Natural killer cell treated with Interleukin-12 subunit alpha and Interleukin-12 subunit beta and Interleukin-15 and Interleukin-18, amount 100 ng/mL, for 72 hours (primary cell): ENCODE data around the gene MXRA7. TPM values are rescaled to one million over a fixed set of nuclear protein-coding genes. Genes with fewer than 3 reads are reported as not detected.
"Not testable (repeated sequence)": the region's sequence is repeated elsewhere in the genome, so short reads cannot be mapped to it uniquely, and the experiment has no call there.

Experiments used
- ATAC-seq, 2 donors: fragments of 150-1000 bp; cut with Tn5 transposase in 1 of 2; sonication (Bioruptor Pico), chemical (Tn5 transposase) in 1 of 2; 2 replicates each; pipeline ENCODE4 v1.10.0; 2021
- DNase-seq: peaks from one replicate; pipeline ENCODE4 v3.0.0; 2022; ENCODE audit warnings: low spot score
- H3K27ac Mint-ChIP-seq, 2 donors: 1 replicate in 1 of 2; 2 replicates in 1 of 2; pipeline ENCODE4 v1.8.0; 2022; ENCODE audit warnings: mixed read lengths in 2 of 2, mild to moderate bottlenecking in 1 of 2, moderate library complexity in 1 of 2
- H3K27me3 Mint-ChIP-seq, 2 donors: 1 replicate in 1 of 2; 2 replicates in 1 of 2; pipeline ENCODE4 v1.8.0; 2022; ENCODE audit warnings: mixed read lengths in 2 of 2
- H3K36me3 Mint-ChIP-seq: one replicate; pipeline ENCODE4 v1.8.0; 2022; ENCODE audit warnings: mixed read lengths
- H3K4me1 Mint-ChIP-seq, 2 donors: 1 replicate in 1 of 2; 2 replicates in 1 of 2; pipeline ENCODE4 v1.8.0; 2022; ENCODE audit warnings: low read depth in 2 of 2, mixed read lengths in 2 of 2, mild to moderate bottlenecking in 1 of 2
- H3K4me3 Mint-ChIP-seq: one replicate; pipeline ENCODE4 v1.8.0; 2022; ENCODE audit warnings: mixed read lengths
- H3K9me3 Mint-ChIP-seq: 2 replicates; pipeline ENCODE4 v1.8.0; 2022; ENCODE audit warnings: mixed read lengths
- total RNA-seq, 2 donors: library from RNA; stranded (reverse); gene quantifications; one replicate each; pipeline ENCODE4 v1.2.3, GENCODE V29; 2022

The MXRA7 gene
- total RNA-seq, 2 donors from 2014 or later: 18.1 to 19.4 TPM

DNA sequence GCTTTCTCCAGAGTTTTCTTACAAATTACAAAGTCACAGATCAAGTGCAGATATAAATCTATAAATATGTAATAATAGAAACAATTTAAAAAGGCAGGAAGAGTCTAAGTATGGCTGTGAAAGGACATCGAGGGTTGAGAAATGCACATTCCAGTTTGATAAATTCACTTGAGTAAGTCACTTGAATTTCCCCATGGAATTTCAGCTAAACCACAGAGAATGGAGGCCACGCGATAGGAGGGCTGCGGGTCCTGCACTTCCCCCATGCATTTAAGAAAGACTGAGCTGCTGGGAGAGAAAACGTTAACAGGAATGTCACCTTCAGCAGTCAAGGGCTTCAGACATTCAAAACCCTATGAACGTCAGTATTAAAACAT, 6.1 kb upstream of the MXRA7 start:
- no peaks in the 10 kb centered on the region for H3K27me3 Mint-ChIP-seq
- no peak for DNase-seq
- H3K36me3 Mint-ChIP-seq: peaks cover 42% of the 10 kb centered on the region
- peak overlapping the region; percentile 79 to 88 for H3K27ac Mint-ChIP-seq
- H3K9me3 Mint-ChIP-seq: no peaks in the 10 kb centered on the region
- ATAC-seq: no peak
- peak overlapping the region; percentile 73 for H3K4me3 Mint-ChIP-seq
- peaks cover 47 to 56% of the 10 kb centered on the region in 2 donors for H3K4me1 Mint-ChIP-seq

- H3K4me1 Mint-ChIP-seq: peaks cover 46 to 54% of the 10 kb centered on the region in 2 donors
Observed at GRCh38 chr17:76716146-76716838, 5.5 kb upstream of the MXRA7 start.

DNA sequence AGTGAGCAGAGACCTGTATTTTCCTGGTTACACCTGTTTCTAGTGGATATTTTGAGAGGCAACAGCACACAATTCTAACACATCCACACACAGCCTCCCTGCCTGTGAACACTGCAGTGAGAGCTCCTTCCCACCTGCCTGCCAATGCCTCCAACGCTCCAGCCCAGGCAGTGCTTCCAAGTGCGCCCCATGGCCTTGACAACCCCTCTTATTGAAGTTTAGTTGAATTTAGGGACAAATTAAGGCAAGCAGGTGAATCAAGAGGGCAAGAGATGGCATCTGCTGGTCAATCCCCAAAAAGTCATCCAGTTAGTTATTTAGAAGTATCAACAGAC, 4.7 kb upstream of the MXRA7 start:
- H3K27me3 Mint-ChIP-seq: no peaks in the 10 kb centered on the region
- H3K36me3 Mint-ChIP-seq: peaks cover 30% of the 10 kb centered on the region
- DNase-seq (no peak), ATAC-seq (no peak)
- no peaks in the 10 kb centered on the region for H3K9me3 Mint-ChIP-seq
- peak overlapping the region; percentile 79 to 88 for H3K27ac Mint-ChIP-seq
- H3K4me3 Mint-ChIP-seq: peak overlapping the region; percentile 73
- H3K4me1 Mint-ChIP-seq: peaks cover 42 to 50% of the 10 kb centered on the region in 2 donors

More at GRCh38 chr17:76716146-76716838, 5.5 kb upstream of the MXRA7 start:
- Mint-ChIP-seq H3K36me3 (peaks cover 37% of the 10 kb centered on the region), H3K27ac (peak overlapping the region; percentile 79 to 88), H3K27me3 (no peaks in the 10 kb centered on the region), H3K9me3 (no peaks in the 10 kb centered on the region), H3K4me3 (peak overlapping the region; percentile 73)
- DNase-seq (peak; percentile 94), ATAC-seq (peak; percentile 98)

GRCh38 chr17:76714822-76715495, 4.2 kb upstream of the MXRA7 start:
- peak overlapping the region; percentile 73 for H3K4me3 Mint-ChIP-seq

GRCh38 chr17:76714336-76714735, 3.6 kb upstream of the MXRA7 start:
- no peaks in the 10 kb centered on the region for H3K27me3 Mint-ChIP-seq
- ATAC-seq: no peak
- H3K36me3 Mint-ChIP-seq: peaks cover 29% of the 10 kb centered on the region
- peaks cover 46 to 54% of the 10 kb centered on the region in 2 donors for H3K4me1 Mint-ChIP-seq
- H3K9me3 Mint-ChIP-seq: no peaks in the 10 kb centered on the region
- H3K4me3 Mint-ChIP-seq: no peak overlapping the region
- H3K27ac Mint-ChIP-seq: peak overlapping the region; percentile 79 to 88
- DNase-seq: no peak

More at GRCh38 chr17:76714822-76715495, 4.2 kb upstream of the MXRA7 start:
- ATAC-seq (no peak), DNase-seq (no peak)
- peaks cover 29% of the 10 kb centered on the region for H3K36me3 Mint-ChIP-seq
- peaks cover 42 to 50% of the 10 kb centered on the region in 2 donors for H3K4me1 Mint-ChIP-seq
- no peaks in the 10 kb centered on the region for H3K27me3 Mint-ChIP-seq
- peak overlapping the region; percentile 79 to 88 for H3K27ac Mint-ChIP-seq
- H3K9me3 Mint-ChIP-seq: no peaks in the 10 kb centered on the region

DNA sequence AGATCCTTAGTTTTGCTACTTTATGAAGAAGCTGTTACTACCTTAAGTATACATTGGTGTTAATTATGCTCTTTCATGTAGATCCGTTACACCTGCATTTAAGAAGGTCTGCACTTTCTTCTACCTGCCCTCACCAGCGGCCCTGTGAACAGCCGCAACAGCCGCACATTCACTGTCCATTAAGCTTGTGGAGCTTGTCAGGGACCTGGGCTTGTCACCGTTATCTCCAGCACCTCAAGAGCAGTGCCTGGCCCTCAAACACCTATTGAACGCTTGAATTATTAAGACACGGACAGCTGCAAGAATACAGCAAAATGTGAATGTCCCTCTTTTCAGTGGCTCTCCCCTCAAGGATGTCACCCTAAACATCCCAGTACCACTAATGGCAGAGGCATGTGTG, 3.0 kb upstream of the MXRA7 start:
- DNase-seq (no peak), ATAC-seq (no peak)
- H3K9me3 Mint-ChIP-seq: no peaks in the 10 kb centered on the region
- peak overlapping the region in 1 of 2 donors; percentile 79 for H3K27ac Mint-ChIP-seq
- H3K36me3 Mint-ChIP-seq: peaks cover 26% of the 10 kb centered on the region
- H3K27me3 Mint-ChIP-seq: no peaks in the 10 kb centered on the region
- H3K4me3 Mint-ChIP-seq: no peak overlapping the region
- peaks cover 45 to 57% of the 10 kb centered on the region in 2 donors for H3K4me1 Mint-ChIP-seq

DNA sequence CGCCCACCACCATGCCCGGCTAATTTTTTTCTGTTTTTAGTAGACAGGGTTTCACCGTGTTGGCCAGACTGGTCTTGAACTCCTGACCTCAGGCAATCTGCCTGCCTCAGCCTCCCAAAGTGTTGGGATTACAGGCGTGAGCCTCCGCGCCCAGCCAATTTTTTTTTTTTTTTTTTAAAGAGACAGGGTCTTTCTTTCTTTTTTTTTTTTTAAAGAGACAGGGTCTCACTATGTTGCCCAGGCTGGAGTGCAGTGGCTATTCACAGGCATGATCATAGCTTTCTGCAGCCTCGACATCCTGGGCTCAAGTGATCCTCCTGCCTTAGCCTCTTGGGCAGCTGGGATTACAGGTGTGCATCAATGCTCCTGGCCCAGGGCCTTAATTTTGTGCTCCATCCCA, 1.6 kb upstream of the MXRA7 start:
- ATAC-seq, H3K4me3 Mint-ChIP-seq, H3K9me3 Mint-ChIP-seq, DNase-seq, H3K27me3 Mint-ChIP-seq: not testable (repeated sequence)
- peaks cover 42 to 55% of the 10 kb centered on the region in 2 donors for H3K4me1 Mint-ChIP-seq
- H3K36me3 Mint-ChIP-seq: peaks cover 24% of the 10 kb centered on the region
- peak overlapping the region in 1 of 2 donors; percentile 64 for H3K27ac Mint-ChIP-seq

- Mint-ChIP-seq H3K27ac (peak overlapping the region in 1 of 2 donors; percentile 18), H3K4me3 (peak overlapping the region; percentile 72), H3K36me3 (peaks cover 13% of the 10 kb centered on the region), H3K4me1 (peaks cover 27 to 35% of the 10 kb centered on the region in 2 donors)
- not testable (repeated sequence) for DNase-seq, H3K27me3 Mint-ChIP-seq, H3K9me3 Mint-ChIP-seq
- peak in 1 of 2 donors; percentile 59 for ATAC-seq
Observed at GRCh38 chr17:76709951-76710862, 558 bp downstream of the MXRA7 start.

DNA sequence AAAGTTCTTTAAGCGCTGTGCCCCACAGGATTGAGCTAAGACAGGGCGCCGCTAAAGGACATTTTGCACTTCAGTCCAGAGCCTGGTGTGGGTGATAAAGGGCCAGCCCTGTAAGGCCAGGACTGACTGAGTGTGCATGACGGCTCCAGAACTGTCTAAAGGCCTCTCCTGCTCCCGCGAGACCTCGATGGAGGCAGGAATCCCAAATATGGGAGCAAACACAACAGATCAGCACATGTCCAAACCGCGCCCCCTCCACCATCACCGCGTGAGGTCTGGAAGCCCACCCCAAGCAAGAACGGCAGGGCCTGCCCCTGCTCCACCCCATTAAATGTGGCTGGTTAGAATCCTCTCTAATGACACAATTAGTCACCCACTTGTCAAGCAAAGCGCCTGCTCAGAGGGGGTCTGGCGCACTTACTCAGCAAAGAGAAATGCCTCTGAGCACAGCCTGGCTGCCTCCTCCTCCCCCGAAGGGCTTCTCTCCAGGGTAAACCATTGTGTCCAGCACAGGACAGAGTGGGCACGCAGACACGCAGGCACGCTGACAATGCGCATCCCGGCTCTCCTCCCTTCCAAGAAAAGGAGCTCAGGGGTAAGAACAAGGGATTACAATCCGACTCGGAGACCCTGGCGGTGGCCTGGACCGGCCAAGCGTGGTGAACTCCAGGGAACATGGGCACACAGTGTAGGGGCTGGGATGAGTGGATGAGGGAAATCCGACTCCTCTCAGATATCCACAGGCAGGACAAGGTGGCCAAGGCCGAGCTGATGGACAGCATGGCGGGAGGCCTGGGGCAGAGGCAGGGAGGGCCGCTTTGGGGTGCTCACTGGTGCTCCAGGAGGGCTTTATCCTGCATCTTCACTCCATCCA, 1.5 kb downstream of the MXRA7 start:
- peak overlapping the region; percentile 72 for H3K4me3 Mint-ChIP-seq
- H3K36me3 Mint-ChIP-seq: peaks cover 7% of the 10 kb centered on the region
- H3K27me3 Mint-ChIP-seq: no peaks in the 10 kb centered on the region
- ATAC-seq (no peak), DNase-seq (peak; percentile 54)
- H3K4me1 Mint-ChIP-seq: peaks cover 18 to 28% of the 10 kb centered on the region in 2 donors
- peak overlapping the region in 1 of 2 donors; percentile 18 for H3K27ac Mint-ChIP-seq
- no peaks in the 10 kb centered on the region for H3K9me3 Mint-ChIP-seq

DNA sequence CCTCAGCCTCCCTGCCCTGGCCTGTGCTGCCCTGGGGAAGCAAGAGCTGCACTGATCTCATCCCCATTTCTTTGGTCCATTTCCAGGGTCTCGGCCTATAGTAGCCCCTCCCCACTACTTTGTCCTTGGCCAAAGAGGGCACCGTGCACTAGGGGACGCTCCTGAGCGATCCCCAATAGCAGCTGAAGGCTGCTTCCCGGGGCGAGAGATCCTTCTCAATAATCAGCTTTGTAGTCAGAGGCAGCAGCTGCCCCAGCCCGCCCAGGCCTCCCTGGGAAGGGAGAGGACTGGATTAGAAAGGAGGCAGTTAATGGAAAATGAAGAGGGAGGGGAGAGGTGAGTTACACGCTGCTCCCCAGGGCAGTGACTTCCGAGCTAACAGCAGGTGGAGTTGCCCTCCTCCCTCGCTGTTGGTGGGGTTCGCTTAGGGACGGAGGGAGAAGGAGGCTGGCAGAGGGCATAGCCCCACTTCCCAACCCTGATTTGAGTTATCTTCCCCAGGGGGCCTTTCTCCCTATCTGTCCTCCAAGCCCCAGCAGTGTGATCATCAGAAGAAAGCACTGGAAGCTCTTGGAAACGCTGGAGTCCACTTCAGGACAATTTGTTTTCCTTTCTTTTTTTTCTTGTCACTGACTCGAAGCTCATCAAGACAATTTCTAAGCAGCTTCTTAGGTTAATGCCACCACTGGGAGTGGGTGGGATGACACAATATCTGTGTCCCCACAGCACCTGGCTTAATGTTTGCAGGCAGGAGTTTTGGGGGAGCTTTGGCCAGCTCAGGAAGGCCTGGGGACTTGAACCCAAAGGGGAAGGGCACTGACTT, 2.6 kb downstream of the MXRA7 start:
- DNase-seq (peak; percentile 44), ATAC-seq (no peak)
- Mint-ChIP-seq H3K36me3 (no peaks in the 10 kb centered on the region), H3K9me3 (no peaks in the 10 kb centered on the region), H3K27ac (no peak overlapping the region), H3K27me3 (no peaks in the 10 kb centered on the region), H3K4me1 (peaks cover 13 to 18% of the 10 kb centered on the region in 2 donors), H3K4me3 (no peak overlapping the region)

- DNase-seq: no peak
- ATAC-seq: no peak
- H3K9me3 Mint-ChIP-seq: no peaks in the 10 kb centered on the region
- H3K4me1 Mint-ChIP-seq: peaks cover 13 to 15% of the 10 kb centered on the region in 2 donors
- no peak overlapping the region for H3K4me3 Mint-ChIP-seq
- H3K27me3 Mint-ChIP-seq: no peaks in the 10 kb centered on the region
- H3K36me3 Mint-ChIP-seq: no peaks in the 10 kb centered on the region
- no peak overlapping the region for H3K27ac Mint-ChIP-seq
Observed at GRCh38 chr17:76706817-76707216, 3.9 kb downstream of the MXRA7 start.

- Mint-ChIP-seq H3K4me1 (peaks cover 13 to 15% of the 10 kb centered on the region in 2 donors), H3K4me3 (no peak overlapping the region), H3K27me3 (no peaks in the 10 kb centered on the region), H3K27ac (no peak overlapping the region), H3K36me3 (no peaks in the 10 kb centered on the region), H3K9me3 (no peaks in the 10 kb centered on the region)
- ATAC-seq: no peak
- no peak for DNase-seq
Observed at GRCh38 chr17:76704805-76705204, 6.0 kb downstream of the MXRA7 start.
